GM21423 (cell line): ENCODE results near the gene EMP2.
"Not testable (repeated sequence)": the region's sequence is repeated elsewhere in the genome, so short reads cannot be mapped to it uniquely, and the experiment has no call there.

Source experiments
- ATAC-seq: cut with Tn5 transposase; IDR thresholded peaks from one replicate; pipeline ENCODE4 v1.9.1; 2021; ENCODE audit warnings: mild to moderate bottlenecking, moderate library complexity; ENCODE audit not compliant: unreplicated experiment

EMP2 gene

DNA sequence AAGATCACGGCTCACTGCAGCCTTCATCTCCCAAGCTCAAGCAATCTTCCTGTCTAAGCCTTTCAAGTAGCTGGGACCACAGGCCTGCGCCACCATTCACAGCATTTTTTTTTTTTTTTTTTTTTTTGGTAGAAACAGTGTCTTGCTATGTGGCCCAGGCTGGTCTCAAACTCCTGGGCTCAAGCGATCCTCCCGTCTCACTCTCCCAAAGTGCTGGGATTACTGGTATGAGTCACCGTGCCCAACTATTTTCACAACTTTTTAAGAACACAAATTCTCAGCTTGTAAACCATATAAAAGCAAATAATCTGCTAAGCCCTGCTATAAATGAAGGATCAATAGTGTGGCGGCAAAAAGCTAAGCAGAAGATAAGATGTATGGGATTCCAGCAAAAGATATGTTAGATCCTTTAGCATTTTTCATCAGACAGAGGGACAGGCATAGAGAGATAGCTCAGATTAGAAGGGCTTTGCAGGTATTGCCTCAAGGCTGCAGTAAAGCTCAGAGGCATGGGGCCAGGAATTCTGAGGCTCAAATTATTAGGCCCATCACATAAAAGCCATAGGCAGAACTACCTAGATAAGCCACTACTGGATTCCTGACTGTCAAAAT is 55.1 kb downstream of the EMP2 start:
- no peak for ATAC-seq

DNA sequence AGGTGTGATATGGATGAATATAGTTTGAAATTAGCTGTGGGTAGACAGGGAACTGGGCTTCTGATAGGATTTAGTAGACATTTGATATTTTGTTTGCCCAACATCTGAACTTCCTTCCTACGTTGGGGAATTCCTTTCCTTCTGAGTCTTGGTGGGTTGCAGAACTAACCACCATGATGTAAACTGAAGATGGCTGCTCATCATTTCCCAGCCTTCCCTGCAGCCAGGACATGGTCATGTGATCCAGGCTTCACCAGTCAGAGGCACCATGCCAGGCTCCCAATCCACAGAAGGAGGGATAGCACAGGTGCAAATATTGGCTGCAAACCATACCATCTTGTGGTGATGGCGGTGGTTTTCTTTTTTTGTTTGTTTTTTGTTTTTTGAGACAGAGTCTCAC is 57.4 kb downstream of the EMP2 start:
- ATAC-seq = no peak

DNA sequence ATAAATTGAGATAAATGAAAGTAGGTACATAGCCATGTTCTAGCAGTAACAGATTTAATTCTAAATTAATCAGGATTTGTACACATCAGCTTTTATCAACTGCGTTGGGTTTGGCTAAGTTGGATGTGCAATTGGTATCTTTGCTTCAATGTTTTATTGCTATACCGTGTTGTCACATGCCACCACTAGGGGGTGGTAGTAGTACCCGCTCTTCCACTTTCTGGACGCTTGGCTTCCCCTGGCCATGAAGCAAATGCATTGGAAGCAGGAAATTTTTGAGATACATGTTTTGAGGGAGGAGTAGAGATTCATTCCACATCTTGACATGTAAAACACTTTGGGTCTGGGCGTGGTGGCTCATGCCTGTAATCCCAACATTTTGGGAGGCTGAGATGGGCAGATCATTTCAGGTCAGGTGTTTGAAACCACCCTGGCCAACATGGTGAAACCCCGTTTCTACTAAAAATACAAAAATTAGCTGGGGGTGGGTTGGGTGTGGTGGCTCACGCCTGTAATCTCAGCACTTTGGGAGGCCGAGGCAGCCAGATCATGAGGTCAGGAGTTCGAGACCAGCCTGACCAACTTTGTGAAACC is 58.6 kb downstream of the EMP2 start:
- no peak for ATAC-seq

DNA sequence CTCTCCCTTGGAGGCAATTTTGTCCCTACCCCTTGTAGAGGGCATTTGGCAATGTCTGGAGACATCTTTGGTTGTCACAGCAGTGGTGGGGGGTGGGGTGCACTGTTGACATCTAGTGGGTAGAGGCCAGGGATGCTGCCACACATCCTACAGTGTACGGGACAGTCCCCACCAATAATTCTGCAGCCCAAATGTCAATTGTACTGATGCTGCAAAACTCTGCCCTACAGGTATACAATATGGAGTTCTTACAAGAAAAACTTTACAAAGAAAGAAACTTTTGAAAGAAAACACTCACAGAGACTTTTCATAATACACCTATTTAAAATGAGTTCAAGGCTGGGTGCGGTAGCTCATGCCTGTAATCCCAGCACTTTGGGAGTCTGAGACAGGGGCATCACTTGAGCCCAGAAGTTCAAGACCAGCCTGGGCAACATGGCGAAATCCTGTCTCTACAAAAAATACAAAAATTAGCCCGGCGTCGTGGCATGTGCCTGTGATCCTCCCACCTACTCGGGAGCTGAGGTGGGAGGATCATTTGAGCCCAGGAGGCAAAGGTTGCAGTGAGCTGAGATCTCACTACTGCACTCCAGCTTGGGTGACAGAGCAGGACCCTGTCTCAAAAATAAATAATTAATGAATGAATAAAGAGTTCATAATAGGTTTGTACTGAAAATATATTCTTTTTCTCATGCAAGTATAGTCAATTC is 59.4 kb downstream of the EMP2 start:
- no peak for ATAC-seq

DNA sequence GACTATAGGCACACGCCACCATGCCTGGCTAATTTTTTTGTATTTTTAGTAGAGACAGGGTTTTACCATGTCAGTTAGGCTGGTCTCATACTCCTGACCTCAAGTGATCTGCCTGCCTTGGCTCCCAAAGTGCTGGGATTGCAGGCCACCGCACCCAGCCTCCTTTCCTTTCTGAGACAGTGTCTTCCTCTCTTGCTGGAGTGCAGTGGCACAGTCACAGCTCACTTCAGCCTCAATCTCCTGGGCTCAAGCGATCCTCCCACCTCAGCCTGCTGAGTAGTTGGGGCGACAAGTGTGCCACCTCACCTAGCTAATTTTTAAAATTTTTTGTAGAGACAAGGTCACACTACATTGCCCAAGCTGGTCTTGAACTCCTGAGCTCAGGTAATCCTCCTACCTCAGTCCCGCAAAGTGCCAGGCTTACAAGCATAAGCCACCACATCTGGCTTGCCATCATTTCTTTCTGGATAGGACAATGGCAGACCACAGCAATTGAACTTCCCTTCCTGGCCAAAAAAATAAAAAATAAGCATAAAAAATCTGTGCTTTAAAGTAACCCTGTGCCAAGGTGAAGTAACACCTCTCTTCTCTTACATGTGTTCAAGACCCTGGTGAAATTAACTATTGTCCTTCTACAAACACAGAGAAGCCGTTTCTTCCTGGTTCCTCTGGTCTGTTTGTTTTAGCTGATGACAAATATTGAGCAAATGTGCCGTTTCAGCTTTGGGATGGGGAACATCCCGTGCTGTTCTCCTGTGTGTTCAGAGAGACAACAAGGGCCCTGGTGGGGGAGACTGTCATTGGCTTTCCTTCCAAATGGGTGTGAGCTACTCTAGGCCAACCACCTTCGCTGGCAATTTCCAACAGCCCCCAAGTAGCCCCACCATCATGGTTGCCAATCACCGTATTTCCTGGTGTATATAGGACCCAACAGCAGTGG is 60.2 kb downstream of the EMP2 start:
- no peak for ATAC-seq

DNA sequence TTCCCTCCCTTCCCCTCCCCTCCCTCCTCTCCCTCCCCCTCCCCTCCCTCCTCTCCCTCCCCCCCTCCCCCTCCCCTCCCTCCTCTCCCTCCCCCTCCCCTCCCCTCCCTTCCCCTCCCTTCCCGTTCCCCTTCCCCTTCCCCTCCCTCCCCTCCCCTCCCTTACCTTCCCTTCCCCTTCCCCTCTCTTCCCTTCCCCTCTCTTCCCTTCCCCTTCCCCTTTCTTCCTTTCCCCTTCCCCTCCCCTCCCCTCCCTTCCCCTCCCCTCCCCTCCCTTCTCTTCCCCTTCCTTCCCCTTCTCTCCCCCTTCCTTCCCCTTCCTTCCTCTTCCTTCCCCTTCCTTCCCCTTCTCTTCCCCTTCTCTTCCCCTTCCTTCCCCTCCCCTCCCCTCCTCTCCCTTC is 61.1 kb downstream of the EMP2 start:
- no peak for ATAC-seq

DNA sequence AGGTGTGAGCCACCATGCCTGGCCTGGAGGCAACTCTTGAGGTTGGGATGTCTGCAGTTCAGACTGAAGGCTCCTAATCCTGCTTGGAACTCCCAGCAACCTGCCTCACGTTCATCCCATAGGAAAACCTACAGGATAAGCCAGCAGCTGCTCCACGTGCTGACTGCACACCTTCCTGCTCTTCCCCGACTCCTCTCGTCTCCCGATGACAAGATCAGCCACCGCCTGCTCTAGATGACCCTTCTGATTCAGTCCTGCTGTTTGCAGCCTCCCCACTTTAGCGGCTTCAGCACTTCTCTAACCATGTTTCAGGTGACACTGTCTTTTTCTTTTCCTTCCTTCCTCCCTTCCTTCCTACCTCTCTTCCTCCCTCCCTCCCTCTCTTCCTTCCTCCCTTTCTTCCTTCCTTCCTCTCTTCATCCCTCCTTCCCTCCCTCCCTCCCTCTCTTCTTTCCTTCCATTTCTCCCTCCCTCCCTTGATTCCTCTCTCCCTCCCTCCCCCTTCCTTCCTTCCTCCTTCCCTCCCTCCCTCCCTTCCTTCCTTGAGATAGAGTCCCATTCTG is 61.8 kb downstream of the EMP2 start:
- no peak for ATAC-seq

DNA sequence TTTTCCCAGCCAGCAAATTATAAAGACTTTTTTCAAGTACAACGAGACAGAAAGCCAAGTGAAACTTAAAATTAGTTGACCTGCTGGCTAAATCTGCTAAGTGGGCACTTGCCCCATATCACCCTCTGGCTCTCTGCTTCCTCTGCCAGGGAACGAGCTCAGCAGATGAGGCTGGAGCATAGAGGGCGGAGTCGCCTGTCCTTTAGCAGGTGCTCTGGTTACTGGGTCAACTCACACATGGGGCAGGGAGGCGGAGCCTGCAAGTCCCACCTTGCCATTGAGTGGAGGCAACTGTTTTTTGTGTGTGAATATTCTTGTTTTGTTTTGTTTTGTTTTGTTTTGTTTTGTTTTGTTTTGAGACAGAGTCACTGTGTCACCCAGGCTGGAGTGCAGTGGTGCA is 62.5 kb downstream of the EMP2 start:
- ATAC-seq = no peak

DNA sequence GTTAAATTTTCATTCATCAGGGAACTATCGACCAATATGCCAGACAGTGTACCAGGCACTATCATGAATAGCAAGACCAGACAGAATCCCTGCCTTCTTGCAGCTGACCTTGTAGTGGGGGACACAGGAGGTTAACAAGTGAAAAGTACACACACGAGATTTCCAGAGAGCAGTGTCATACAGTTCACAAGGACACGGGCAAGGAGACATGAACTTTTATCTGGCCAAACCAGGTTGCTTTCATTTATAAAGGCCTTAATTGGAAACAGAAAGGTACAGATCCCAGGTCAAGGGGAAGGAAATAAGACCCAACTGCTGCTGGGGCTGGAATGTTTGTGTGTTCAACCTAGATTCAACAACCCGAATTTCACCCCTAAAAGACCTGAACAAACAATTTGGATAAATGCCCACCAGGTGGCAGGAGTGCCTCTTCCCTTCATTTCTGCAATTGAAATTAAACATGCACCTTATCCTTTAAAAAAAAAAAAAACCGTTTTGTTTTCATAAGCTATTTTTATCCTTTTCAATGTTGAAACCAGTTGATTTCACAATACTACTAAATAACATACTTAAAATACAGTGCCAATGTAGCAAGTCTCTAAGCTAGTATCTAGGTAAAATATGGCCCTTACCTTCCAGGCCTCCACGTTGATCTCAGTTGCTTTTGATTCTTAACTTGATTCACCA is 65.9 kb downstream of the EMP2 start:
- no peak for ATAC-seq

DNA sequence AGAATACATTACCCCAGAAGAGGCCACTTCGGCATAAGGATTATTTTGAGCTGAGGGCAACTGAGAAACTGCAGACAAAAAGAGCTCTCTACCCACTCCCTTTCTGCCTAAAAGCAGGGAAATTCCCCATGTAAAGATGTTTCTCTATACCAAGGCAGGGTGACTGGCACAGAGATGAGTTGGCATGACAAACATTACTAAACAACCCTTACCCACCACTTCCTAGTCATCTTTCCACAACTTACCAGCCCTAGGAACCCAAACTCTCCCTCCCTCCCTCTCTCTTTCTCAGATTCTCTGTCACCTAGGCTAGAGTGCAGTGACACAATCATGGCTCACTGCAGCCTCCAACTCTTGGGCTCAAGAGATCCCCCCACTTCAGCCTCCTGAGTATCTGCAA is 68.6 kb downstream of the EMP2 start:
- ATAC-seq = no peak

DNA sequence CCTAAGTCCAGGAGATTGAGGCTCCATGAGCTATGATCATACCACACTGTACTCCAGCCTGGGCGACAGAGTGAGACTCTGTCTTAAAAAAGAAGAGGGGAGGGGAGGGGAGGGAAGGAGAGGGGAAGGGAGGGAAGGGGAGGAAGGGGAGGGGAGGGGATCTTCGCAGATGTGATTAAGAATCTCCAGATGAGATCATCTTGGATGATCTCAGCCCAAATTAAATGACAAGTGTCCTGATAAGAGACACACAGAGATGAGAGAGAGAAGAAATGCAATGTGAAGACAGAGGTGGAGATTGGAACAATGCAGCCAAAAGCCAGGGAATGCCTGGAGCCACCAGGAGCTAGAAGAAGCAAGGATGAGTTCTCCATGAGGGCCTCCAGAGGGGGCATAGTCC is 70.1 kb downstream of the EMP2 start:
- no peak for ATAC-seq

DNA sequence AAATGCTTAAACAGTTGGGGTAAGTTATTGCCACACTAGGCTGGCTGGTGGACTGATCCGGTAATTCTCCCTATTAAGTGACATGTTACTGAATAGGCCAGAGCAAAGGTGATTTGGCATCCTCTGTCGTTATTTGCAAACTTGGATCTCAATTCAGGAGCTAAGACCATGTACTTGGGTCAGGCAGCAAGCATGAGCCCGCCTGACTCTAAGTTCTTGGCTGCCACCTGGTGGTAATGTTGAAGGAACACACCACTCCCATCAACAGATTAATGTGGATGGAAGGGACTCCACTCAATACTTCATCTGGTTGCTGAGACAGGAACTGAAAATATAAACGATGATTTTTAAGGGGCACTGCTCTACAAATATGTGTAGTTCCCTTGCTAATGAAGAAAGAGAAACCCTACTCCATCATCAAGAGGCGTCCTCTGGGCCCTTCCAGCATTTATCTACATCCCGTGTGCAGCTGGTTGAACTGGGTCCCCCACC is 70.8 kb downstream of the EMP2 start:
- peak; percentile 84 for ATAC-seq

DNA sequence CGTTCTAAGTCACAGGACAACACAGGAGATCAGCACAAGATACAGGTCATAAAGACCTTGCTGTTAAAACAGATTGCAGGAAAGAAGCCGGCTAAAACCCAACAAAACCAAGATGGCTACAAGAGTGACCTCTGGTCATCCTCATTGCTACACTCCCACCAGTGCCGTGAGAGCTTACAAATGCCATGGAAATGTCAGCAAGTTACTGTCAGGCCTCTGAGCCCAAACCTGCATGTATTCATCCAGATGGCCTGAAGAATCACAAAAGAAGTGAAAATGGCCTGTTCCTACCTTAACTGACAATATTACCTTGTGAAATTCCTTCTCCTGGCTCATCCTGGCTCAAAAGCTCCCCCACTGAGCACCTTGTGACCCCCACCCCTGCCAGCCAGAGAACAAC is 75.1 kb downstream of the EMP2 start:
- ATAC-seq = not testable (repeated sequence)

DNA sequence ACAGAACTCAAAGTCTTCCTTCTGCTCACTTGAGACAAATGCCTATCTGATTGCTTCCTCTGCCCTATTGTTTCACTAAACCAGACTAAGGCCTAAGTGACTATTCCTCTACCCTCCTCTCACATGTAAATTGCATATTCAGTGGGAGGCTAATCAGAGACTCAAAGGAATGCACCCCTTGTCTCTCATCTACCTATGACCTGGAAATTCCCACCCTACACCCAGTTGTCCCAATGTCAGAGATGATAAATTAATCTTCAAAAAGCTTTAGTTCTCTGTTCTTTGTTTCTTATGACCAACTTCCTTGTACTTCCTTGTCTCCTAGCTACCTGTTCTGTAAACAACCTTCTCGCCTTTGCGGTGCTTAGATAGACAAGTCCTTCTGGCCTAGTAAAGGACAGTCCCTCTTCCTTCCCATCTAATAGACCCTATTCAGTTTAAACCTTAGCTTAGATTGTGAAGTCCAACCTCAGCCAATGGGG is 76.0 kb downstream of the EMP2 start:
- ATAC-seq = no peak

DNA sequence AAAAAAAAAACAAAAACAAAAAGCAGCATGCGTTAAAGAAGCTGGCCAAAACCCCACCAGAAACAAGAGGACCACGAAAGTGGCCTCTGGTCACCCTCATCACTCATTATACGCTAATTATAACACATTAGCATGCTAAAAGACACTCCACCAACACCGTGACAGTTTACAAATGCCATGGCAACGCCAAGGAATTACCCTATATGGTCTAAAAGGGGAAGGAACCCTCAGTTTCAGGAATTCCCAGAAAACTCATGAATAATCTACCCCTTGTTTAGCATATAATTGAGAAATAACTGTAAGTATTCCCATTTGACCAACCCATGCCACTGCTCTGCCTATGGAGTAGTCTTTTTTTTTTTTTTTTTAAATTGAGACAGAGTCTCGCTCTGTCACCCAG is 77.6 kb downstream of the EMP2 start:
- no peak for ATAC-seq

DNA sequence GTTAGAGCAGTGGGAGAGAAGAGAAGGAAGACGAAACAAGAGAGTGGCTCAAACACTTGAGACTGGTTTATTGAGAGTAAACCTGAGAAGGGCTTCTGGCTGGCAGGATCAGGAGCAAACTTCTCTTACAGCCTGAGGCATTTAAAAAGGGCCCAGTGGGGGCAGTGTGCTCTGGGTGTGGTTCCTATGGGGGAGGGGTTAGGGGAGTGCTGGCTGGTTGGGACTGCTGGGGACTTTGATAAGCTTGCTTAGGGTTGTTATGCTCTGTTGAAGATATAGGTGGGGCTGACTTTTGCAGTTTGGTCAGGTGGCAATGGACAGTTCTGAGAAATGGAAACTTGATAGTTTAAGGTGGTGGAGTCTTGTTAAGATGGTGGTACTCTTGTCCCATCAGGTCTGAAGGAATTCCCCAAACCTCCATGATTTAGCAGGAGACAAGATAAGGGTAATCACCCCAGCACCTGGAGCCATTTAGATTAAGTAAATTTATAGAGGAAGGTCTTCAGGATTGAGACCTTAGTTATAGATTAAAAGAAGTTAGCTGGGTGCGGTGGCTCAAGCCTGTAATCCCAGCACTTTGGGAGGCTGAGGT is 79.3 kb downstream of the EMP2 start:
- ATAC-seq = no peak

DNA sequence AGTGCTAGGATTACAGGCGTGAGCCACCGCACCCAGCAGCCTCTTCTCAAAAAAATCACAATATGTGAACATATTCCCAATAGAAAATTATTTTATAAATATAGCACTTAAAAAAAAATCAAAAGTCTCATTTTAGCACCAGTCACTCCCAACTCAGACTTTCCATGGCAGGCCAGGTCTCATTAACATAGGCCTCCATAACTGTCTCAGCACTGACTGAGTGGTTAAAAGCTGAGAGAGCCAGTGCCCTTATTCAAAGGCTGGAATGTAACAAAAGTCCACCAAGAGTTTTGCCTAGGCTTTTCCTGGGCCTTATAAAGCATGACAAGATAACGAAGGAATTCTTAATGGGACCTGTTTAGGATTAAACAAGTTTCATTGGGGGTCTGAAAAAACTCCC is 79.8 kb downstream of the EMP2 start:
- no peak for ATAC-seq

DNA sequence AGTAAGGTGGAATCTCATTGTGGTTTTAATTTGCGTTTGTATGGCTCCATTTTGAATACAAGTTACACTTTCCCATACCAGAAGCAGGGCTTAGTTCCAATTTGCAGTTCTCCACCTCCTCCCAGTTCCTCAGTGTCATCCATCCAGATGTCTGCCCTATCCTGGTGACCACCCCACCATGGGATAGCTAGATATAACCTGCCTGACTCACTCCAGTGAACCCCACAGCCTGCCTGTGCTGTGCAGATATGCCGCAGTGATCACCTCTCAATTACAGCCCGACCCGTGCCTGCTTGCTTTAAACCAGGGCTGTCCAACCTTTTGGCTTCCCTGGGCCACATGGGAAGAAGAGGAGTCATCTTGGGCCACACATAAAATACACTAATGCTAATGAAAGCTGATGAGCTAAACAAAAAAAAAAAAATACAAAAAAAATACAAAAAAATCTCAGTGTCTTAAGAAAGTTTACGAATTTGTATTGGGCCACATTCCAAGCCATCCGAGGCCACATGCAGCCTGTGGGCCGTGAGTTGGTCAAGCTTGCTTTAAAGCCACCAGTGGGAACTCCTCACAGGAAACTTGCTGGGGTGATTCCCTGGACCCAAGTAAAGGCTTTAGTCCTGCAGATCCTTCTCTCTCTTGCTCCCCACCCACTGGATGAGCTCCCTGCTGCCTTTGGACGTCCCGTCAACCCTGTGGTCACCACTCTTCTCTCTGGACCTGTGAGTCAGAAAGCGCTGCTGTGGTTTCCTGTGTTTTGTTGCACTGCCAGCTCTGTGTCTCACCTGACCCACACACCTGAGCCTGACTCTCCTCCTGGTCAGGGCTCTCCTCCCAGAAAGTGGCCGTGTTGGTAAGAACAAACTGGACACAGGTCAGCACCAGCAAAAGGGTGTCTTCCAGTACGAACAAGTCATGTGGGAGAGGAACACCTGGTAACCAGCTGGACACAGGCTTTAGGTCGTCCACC is 83.0 kb downstream of the EMP2 start:
- no peak for ATAC-seq

DNA sequence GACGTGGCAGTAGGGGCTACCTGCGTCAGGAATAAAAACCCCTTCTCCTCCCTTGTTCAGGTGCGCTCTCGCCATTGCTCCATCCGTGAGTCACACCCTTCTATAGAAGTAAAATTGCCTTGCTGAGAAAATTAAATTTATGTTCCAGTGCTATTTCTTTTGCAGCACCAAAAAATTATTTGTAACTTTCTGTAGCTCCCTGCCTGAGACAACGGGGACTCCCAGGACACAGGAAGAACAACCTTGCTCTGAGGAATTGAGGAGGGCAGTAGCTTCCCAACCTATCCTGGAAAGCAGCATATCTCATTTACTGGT is 85.4 kb downstream of the EMP2 start:
- no peak for ATAC-seq
